NCI-H128 (cell line): ENCODE results near the gene SPO11.

Experiments used
- DNase-seq: peaks from one replicate; lab custom pipeline; 2025; ENCODE audit not compliant: unreplicated experiment; lab: John Stamatoyannopoulos, UW

SPO11 gene

GRCh38 chr20:57329608-57330221 is at the start of gene SPO11:
Gene SPO11, plus strand, starts transcription at chr20:57329803. Its CDS starts 65 bp downstream, at chr20:57329868.
- no peak for DNase-seq

- no peak for DNase-seq
Measured at GRCh38 chr20:57280221-57280620, 49.4 kb upstream of the SPO11 start.

- no peak for DNase-seq
Measured at GRCh38 chr20:57281900-57282299, 47.7 kb upstream of the SPO11 start.

GRCh38 chr20:57282670-57283361 is 46.8 kb upstream of the SPO11 start:
- DNase-seq = no peak

GRCh38 chr20:57283860-57284259 is 45.7 kb upstream of the SPO11 start:
- DNase-seq = no peak

GRCh38 chr20:57287007-57287880 is 42.4 kb upstream of the SPO11 start:
- no peak for DNase-seq

- DNase-seq = no peak
Measured at GRCh38 chr20:57287901-57288300, 41.7 kb upstream of the SPO11 start.

- no peak for DNase-seq
Measured at GRCh38 chr20:57288651-57289277, 40.8 kb upstream of the SPO11 start.

- no peak for DNase-seq
Measured at GRCh38 chr20:57289391-57290177, 40.0 kb upstream of the SPO11 start.

- DNase-seq = no peak
Measured at GRCh38 chr20:57290178-57290484, 39.5 kb upstream of the SPO11 start.

- DNase-seq = no peak
Measured at GRCh38 chr20:57291003-57291402, 38.6 kb upstream of the SPO11 start.

- no peak for DNase-seq
Measured at GRCh38 chr20:57291694-57292093, 37.9 kb upstream of the SPO11 start.

GRCh38 chr20:57292611-57293010 is 37.0 kb upstream of the SPO11 start:
- DNase-seq = no peak

GRCh38 chr20:57293995-57294394 is 35.6 kb upstream of the SPO11 start:
- no peak for DNase-seq

GRCh38 chr20:57294550-57294949 is 35.1 kb upstream of the SPO11 start:
- no peak for DNase-seq

GRCh38 chr20:57298457-57298856 is 31.1 kb upstream of the SPO11 start:
- no peak for DNase-seq

- DNase-seq = no peak
Measured at GRCh38 chr20:57301026-57301425, 28.6 kb upstream of the SPO11 start.

GRCh38 chr20:57306747-57307146 is 22.9 kb upstream of the SPO11 start:
- DNase-seq = no peak

- DNase-seq = no peak
Measured at GRCh38 chr20:57308451-57309271, 20.9 kb upstream of the SPO11 start.

- DNase-seq = no peak
Measured at GRCh38 chr20:57309544-57310115, 20.0 kb upstream of the SPO11 start.
